ENCODE measurements around the gene SMAD6. TPM values are rescaled to one million over a fixed set of nuclear protein-coding genes. Genes with fewer than 3 reads are reported as not detected.

Gene SMAD6
- total RNA-seq, 4 donors from 2014 or later = 1.7 to 6.3 (median 3.8) TPM

DNA sequence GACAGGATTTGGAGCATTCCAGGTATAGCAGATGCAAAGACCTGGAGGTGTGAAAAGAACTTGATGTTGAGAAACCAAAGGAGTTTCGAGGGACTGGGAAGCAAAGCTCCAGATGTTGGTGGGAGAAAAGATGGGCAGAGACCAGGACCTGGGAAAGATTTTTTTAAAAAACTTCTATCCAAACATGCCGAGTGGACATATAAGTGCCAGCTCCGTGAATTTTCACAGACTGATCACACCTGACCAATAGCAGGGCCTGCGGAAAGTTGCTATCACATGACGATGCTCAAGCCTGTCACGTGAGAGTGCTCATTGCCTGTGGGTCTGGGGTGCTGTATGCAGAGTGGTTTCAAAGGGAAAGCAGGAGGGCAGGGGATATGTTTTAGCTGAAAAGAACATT lies 19.9 kb downstream of the SMAD6 start:
- no peak overlapping the region for H3K4me3 ChIP-seq
- H3K9me3 ChIP-seq = no peaks in the 10 kb centered on the region
- peaks cover 0 to 29% (median 15%) of the 10 kb centered on the region in 3 donors for H3K4me1 ChIP-seq
- H3K36me3 ChIP-seq = peaks cover 0 to 4% (median 0%) of the 10 kb centered on the region in 3 donors
- no peak for DNase-seq
- 82 to 91% methylated on average over 6 of the region's 6 CpGs for WGBS, 2 donors
- intact Hi-C loops (cut with DNase I) = no loop called here
- no peaks in the 10 kb centered on the region for H3K27me3 ChIP-seq
- no peak for TF ChIP-seq POLR2A (IDR thresholded peaks at IDR 0.05)
- TF ChIP-seq, protein P1, sequence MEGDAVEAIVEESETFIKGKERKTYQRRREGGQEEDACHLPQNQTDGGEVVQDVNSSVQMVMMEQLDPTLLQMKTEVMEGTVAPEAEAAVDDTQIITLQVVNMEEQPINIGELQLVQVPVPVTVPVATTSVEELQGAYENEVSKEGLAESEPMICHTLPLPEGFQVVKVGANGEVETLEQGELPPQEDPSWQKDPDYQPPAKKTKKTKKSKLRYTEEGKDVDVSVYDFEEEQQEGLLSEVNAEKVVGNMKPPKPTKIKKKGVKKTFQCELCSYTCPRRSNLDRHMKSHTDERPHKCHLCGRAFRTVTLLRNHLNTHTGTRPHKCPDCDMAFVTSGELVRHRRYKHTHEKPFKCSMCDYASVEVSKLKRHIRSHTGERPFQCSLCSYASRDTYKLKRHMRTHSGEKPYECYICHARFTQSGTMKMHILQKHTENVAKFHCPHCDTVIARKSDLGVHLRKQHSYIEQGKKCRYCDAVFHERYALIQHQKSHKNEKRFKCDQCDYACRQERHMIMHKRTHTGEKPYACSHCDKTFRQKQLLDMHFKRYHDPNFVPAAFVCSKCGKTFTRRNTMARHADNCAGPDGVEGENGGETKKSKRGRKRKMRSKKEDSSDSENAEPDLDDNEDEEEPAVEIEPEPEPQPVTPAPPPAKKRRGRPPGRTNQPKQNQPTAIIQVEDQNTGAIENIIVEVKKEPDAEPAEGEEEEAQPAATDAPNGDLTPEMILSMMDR (IDR thresholded peaks at IDR 0.05) = no peak
- H3K27ac ChIP-seq = no peak overlapping the region

DNA sequence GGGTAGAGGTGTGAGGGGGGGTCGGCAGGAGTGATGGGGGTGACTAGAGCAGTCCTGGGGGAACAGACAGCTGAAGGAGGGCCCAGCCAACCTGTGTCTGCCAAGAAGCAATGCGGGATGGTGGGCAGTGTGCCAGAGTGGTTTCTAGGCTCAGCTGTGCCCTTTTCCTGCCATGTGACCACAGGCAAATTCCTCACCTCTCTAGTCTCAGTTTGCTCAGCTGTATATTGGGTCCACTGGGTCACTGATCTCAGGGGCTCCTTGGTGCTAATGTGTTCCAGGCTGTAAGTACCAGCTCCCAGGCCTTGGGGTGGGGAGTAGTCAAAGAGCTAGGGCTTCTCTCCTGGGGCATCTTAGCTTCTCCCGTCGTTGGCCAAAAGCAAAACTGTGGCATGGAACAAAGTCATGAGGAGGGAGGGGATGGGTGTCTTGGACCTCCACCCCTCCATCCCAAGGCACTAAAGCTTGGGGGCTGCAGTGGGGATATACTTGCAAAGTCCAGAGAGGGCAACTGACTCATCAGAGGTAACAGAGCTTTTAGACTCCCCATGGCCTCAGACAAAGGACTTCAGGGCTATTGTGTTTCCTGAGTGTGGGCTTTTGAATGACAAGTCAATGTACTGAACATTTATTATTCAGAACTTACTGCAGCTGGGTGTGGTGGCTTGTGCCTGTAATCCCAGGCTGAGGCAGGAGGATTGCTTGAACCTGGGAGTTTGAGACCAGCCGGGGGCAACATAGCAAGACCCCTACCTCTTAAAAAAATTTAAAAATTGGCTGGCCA lies 20.9 kb downstream of the SMAD6 start:
- WGBS, 2 donors = 20 to 45% methylated on average over 1 to 2 of the region's 5 CpGs
- intact Hi-C loops (cut with DNase I) = no loop called here
- no peaks in the 10 kb centered on the region for H3K36me3 ChIP-seq
- no peak overlapping the region for H3K27ac ChIP-seq
- no peak for DNase-seq
- no peaks in the 10 kb centered on the region for H3K9me3 ChIP-seq
- H3K4me3 ChIP-seq = no peak overlapping the region
- H3K27me3 ChIP-seq = no peaks in the 10 kb centered on the region
- no peak for TF ChIP-seq POLR2A (IDR thresholded peaks at IDR 0.05)
- TF ChIP-seq, protein P1 (IDR thresholded peaks at IDR 0.05) = no peak
- H3K4me1 ChIP-seq = peaks cover 0 to 27% (median 15%) of the 10 kb centered on the region in 3 donors

DNA sequence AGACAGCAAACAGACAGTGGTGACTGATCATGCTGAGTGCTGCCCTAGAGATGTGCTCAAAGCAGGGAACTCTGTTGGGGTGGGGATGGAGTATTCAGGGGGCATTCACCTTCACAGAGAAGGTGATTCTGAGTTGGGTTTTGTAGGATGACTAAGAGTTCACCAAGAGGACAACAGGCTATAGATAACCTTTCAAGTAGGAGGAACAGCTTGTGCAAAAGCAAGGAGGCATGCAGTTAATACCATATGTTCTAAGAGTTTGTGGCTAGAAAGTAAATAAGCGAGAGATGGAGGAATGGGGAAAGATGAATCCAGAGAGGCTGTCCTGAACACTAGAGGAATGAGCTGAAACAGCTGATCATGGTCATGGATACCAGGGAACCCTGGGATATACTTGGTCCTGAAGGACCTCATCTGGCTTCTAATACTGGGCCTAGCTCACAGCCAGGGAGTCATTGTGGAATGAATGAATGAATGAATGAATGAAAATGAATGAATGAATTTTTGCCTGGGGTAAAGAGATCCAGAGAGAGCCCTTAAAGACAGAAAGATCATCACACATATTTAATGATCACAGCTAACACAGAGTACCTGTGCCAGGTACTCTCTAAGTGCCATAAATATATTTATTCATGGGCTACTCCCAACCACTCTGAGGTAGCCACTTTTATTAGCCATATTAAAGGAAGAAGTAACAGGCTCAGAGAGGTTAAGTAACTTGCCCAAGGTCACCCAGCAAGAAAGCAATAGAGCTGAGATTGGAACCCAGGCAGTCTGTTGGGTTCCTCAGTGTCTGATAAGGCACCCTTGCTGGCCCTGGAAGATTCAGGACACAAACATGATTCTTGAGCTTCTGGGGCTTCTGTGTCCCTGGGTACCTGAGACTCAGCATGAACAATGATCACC lies 22.0 kb downstream of the SMAD6 start:
- Histone ChIP-seq H3K9me3 (no peaks in the 10 kb centered on the region), H3K4me3 (no peak overlapping the region), H3K27me3 (no peaks in the 10 kb centered on the region), H3K36me3 (no peaks in the 10 kb centered on the region), H3K27ac (peak overlapping the region in 1 of 4 donors; percentile 21), H3K4me1 (peaks cover 0 to 27% (median 15%) of the 10 kb centered on the region in 3 donors)
- WGBS, 2 donors = 87 to 94% methylated on average over 1 of the region's 1 CpG
- TF ChIP-seq, protein P1 (IDR thresholded peaks at IDR 0.05) = no peak
- TF ChIP-seq POLR2A (IDR thresholded peaks at IDR 0.05) = no peak
- intact Hi-C loops (cut with DNase I) = no loop called here
- no peak for DNase-seq

DNA sequence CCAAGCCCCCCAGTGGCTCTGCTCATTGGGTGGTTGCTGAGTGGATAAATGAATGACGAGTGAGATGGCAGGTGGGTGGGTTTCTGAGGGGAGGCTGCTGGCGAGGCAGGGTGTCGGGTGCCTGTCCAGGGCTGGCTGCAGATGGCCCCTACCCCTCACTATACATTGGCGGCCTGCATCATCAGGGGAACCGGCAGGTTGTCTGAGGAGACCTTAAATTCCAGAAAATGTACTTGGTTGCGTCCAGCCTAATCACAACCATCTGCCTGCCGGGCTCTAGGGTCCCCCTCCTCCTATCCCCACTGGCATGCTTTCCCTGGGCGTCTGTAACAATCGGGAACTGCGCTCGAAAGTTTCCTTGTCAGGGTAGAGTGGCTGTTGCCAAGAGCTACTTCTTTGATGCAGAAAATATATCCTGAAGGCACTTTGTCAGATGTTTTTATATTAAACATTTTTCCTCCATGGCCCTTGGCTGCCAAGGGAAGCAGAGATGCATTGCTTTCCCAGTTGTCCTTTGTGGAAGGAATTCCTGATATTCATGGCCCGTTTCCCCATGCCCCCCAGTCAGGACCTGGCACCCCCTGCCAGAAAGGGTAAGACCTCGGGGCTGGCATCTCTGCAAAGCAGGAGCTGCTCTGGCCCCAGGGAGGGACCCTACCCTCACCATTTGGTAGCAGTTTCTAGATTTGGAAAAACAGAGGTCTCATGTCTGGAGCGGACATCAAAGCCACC lies 22.9 kb downstream of the SMAD6 start:
- H3K27me3 ChIP-seq = no peaks in the 10 kb centered on the region
- intact Hi-C loops (cut with DNase I) = no loop called here
- no peak for DNase-seq
- TF ChIP-seq, protein P1 (IDR thresholded peaks at IDR 0.05) = no peak
- TF ChIP-seq POLR2A (IDR thresholded peaks at IDR 0.05) = no peak
- H3K9me3 ChIP-seq = no peaks in the 10 kb centered on the region
- no peaks in the 10 kb centered on the region for H3K36me3 ChIP-seq
- H3K27ac ChIP-seq = peak overlapping the region in 1 of 4 donors; percentile 21
- 28 to 52% methylated on average over 6 to 10 of the region's 14 CpGs for WGBS, 2 donors
- peaks cover 0 to 27% (median 10%) of the 10 kb centered on the region in 3 donors for H3K4me1 ChIP-seq
- H3K4me3 ChIP-seq = no peak overlapping the region
